Activated CD4-positive, alpha-beta memory T cell treated with anti-CD3 and anti-CD28 coated beads, Interleukin-2, amount 10 ng/mL, durations not matched to agents 7 days and 5 days (primary cell): Measurements from ENCODE around the gene KIRREL3. TPM values are rescaled to one million over a fixed set of nuclear protein-coding genes. Genes with fewer than 3 reads are reported as not detected.

Experiments
- CTCF ChIA-PET: fragments of 350-600 bp; sonication (Branson Sonifier 250); formaldehyde crosslinking; loops from one replicate; lab custom pipeline; 2021; ENCODE audit warnings: antibody characterized with exemption, inconsistent platforms; lab: Charles Lee
- POLR2A ChIA-PET: fragments of 350-600 bp; sonication (Branson Sonifier 250); formaldehyde crosslinking; loops from one replicate; lab custom pipeline; 2021; ENCODE audit warnings: antibody characterized with exemption; lab: Charles Lee
- DNase-seq: peaks from one replicate; pipeline ENCODE4 v3.0.0-alpha.2; 2020
- H3K27ac Mint-ChIP-seq: one replicate; pipeline ENCODE4 v1.8.0; 2021; ENCODE audit warnings: mild to moderate bottlenecking, mixed read lengths
- H3K27me3 Mint-ChIP-seq: one replicate; pipeline ENCODE4 v1.8.0; 2021; ENCODE audit warnings: mixed read lengths
- H3K36me3 Mint-ChIP-seq: one replicate; pipeline ENCODE4 v1.8.0; 2021; ENCODE audit warnings: low read depth, mixed read lengths
- H3K4me1 Mint-ChIP-seq: one replicate; pipeline ENCODE4 v1.8.0; 2021; ENCODE audit warnings: mixed read lengths
- H3K4me3 Mint-ChIP-seq: one replicate; pipeline ENCODE4 v1.8.0; 2021; ENCODE audit warnings: mild to moderate bottlenecking, mixed read lengths
- H3K9me3 Mint-ChIP-seq: one replicate; pipeline ENCODE4 v1.8.0; 2021; ENCODE audit warnings: mixed read lengths
- total RNA-seq, 2 experiments: library from RNA; stranded (reverse); gene quantifications; one replicate each; pipeline ENCODE4 v1.2.3, GENCODE V29; 2021

The KIRREL3 gene
- total RNA-seq, 2 experiments from 2014 or later = not detected

GRCh38 chr11:126640186-126640585 is 360.4 kb downstream of the KIRREL3 start:
- Mint-ChIP-seq H3K4me3 (no peak overlapping the region), H3K9me3 (no peaks in the 10 kb centered on the region), H3K27ac (no peak overlapping the region), H3K36me3 (no peaks in the 10 kb centered on the region), H3K4me1 (no peaks in the 10 kb centered on the region), H3K27me3 (peaks cover 9% of the 10 kb centered on the region)
- CTCF ChIA-PET = no interaction called here
- DNase-seq = no peak
- POLR2A ChIA-PET = no interaction called here

- ChIA-PET POLR2A (no interaction called here), CTCF (no interaction called here)
- no peaks in the 10 kb centered on the region for H3K4me1 Mint-ChIP-seq
- no peak overlapping the region for H3K4me3 Mint-ChIP-seq
- H3K36me3 Mint-ChIP-seq = no peaks in the 10 kb centered on the region
- no peak for DNase-seq
- no peak overlapping the region for H3K27ac Mint-ChIP-seq
- no peaks in the 10 kb centered on the region for H3K9me3 Mint-ChIP-seq
- peaks cover 9% of the 10 kb centered on the region for H3K27me3 Mint-ChIP-seq
Observed at GRCh38 chr11:126639692-126640091, 360.9 kb downstream of the KIRREL3 start.

- Mint-ChIP-seq H3K9me3 (no peaks in the 10 kb centered on the region), H3K4me1 (no peaks in the 10 kb centered on the region), H3K27ac (no peak overlapping the region), H3K4me3 (no peak overlapping the region), H3K27me3 (peaks cover 9% of the 10 kb centered on the region), H3K36me3 (no peaks in the 10 kb centered on the region)
- POLR2A ChIA-PET = no interaction called here
- no peak for DNase-seq
- CTCF ChIA-PET = no interaction called here
Observed at GRCh38 chr11:126638648-126639047, 361.9 kb downstream of the KIRREL3 start.

GRCh38 chr11:126637795-126638175 is 362.8 kb downstream of the KIRREL3 start:
- H3K27ac Mint-ChIP-seq = no peak overlapping the region
- ChIA-PET CTCF (no interaction called here), POLR2A (no interaction called here)
- no peaks in the 10 kb centered on the region for H3K9me3 Mint-ChIP-seq
- H3K36me3 Mint-ChIP-seq = no peaks in the 10 kb centered on the region
- no peak for DNase-seq
- no peak overlapping the region for H3K4me3 Mint-ChIP-seq
- peaks cover 9% of the 10 kb centered on the region for H3K27me3 Mint-ChIP-seq
- H3K4me1 Mint-ChIP-seq = no peaks in the 10 kb centered on the region

- ChIA-PET CTCF (no interaction called here), POLR2A (no interaction called here)
- H3K27ac Mint-ChIP-seq = no peak overlapping the region
- peaks cover 9% of the 10 kb centered on the region for H3K27me3 Mint-ChIP-seq
- no peaks in the 10 kb centered on the region for H3K4me1 Mint-ChIP-seq
- no peak for DNase-seq
- H3K4me3 Mint-ChIP-seq = no peak overlapping the region
- H3K9me3 Mint-ChIP-seq = no peaks in the 10 kb centered on the region
- no peaks in the 10 kb centered on the region for H3K36me3 Mint-ChIP-seq
Observed at GRCh38 chr11:126636911-126637794, 363.4 kb downstream of the KIRREL3 start.

GRCh38 chr11:126635511-126635910 is 365.1 kb downstream of the KIRREL3 start:
- Mint-ChIP-seq H3K4me1 (no peaks in the 10 kb centered on the region), H3K27me3 (peaks cover 9% of the 10 kb centered on the region), H3K27ac (no peak overlapping the region), H3K36me3 (no peaks in the 10 kb centered on the region), H3K4me3 (no peak overlapping the region), H3K9me3 (no peaks in the 10 kb centered on the region)
- ChIA-PET POLR2A (no interaction called here), CTCF (no interaction called here)
- no peak for DNase-seq

GRCh38 chr11:126634963-126635362 is 365.6 kb downstream of the KIRREL3 start:
- ChIA-PET POLR2A (no interaction called here), CTCF (no interaction called here)
- H3K27ac Mint-ChIP-seq = no peak overlapping the region
- DNase-seq = no peak
- peaks cover 9% of the 10 kb centered on the region for H3K27me3 Mint-ChIP-seq
- no peak overlapping the region for H3K4me3 Mint-ChIP-seq
- H3K36me3 Mint-ChIP-seq = no peaks in the 10 kb centered on the region
- no peaks in the 10 kb centered on the region for H3K4me1 Mint-ChIP-seq
- H3K9me3 Mint-ChIP-seq = no peaks in the 10 kb centered on the region

GRCh38 chr11:126633330-126633729 is 367.2 kb downstream of the KIRREL3 start:
- Mint-ChIP-seq H3K9me3 (no peaks in the 10 kb centered on the region), H3K4me3 (no peak overlapping the region), H3K4me1 (no peaks in the 10 kb centered on the region), H3K36me3 (no peaks in the 10 kb centered on the region), H3K27ac (no peak overlapping the region), H3K27me3 (peaks cover 2% of the 10 kb centered on the region)
- POLR2A ChIA-PET = no interaction called here
- CTCF ChIA-PET = no interaction called here
- DNase-seq = no peak

GRCh38 chr11:126630893-126631798 is 369.4 kb downstream of the KIRREL3 start:
- ChIA-PET CTCF (no interaction called here), POLR2A (no interaction called here)
- Mint-ChIP-seq H3K27me3 (no peaks in the 10 kb centered on the region), H3K27ac (no peak overlapping the region), H3K36me3 (no peaks in the 10 kb centered on the region), H3K9me3 (no peaks in the 10 kb centered on the region), H3K4me3 (no peak overlapping the region), H3K4me1 (no peaks in the 10 kb centered on the region)
- DNase-seq = no peak

GRCh38 chr11:126630488-126630887 is 370.1 kb downstream of the KIRREL3 start:
- Mint-ChIP-seq H3K9me3 (no peaks in the 10 kb centered on the region), H3K27ac (no peak overlapping the region), H3K27me3 (no peaks in the 10 kb centered on the region), H3K4me1 (no peaks in the 10 kb centered on the region), H3K4me3 (no peak overlapping the region), H3K36me3 (no peaks in the 10 kb centered on the region)
- CTCF ChIA-PET = no interaction called here
- DNase-seq = no peak
- POLR2A ChIA-PET = no interaction called here

GRCh38 chr11:126628790-126629621 is 371.6 kb downstream of the KIRREL3 start:
- no peaks in the 10 kb centered on the region for H3K27me3 Mint-ChIP-seq
- no peaks in the 10 kb centered on the region for H3K4me1 Mint-ChIP-seq
- POLR2A ChIA-PET = no interaction called here
- CTCF ChIA-PET = no interaction called here
- no peak for DNase-seq
- no peaks in the 10 kb centered on the region for H3K36me3 Mint-ChIP-seq
- H3K27ac Mint-ChIP-seq = no peak overlapping the region
- no peak overlapping the region for H3K4me3 Mint-ChIP-seq
- H3K9me3 Mint-ChIP-seq = no peaks in the 10 kb centered on the region

GRCh38 chr11:126628450-126628789 is 372.1 kb downstream of the KIRREL3 start:
- POLR2A ChIA-PET = no interaction called here

GRCh38 chr11:126627421-126627820 is 373.1 kb downstream of the KIRREL3 start:
- ChIA-PET CTCF (no interaction called here), POLR2A (no interaction called here)
- no peaks in the 10 kb centered on the region for H3K36me3 Mint-ChIP-seq
- H3K27ac Mint-ChIP-seq = no peak overlapping the region
- no peak overlapping the region for H3K4me3 Mint-ChIP-seq
- no peak for DNase-seq
- peaks cover 2% of the 10 kb centered on the region for H3K27me3 Mint-ChIP-seq
- no peaks in the 10 kb centered on the region for H3K4me1 Mint-ChIP-seq
- H3K9me3 Mint-ChIP-seq = no peaks in the 10 kb centered on the region

More at GRCh38 chr11:126628450-126628789, 372.1 kb downstream of the KIRREL3 start:
- no peaks in the 10 kb centered on the region for H3K36me3 Mint-ChIP-seq
- DNase-seq = no peak
- CTCF ChIA-PET = no interaction called here
- no peak overlapping the region for H3K4me3 Mint-ChIP-seq
- no peak overlapping the region for H3K27ac Mint-ChIP-seq
- no peaks in the 10 kb centered on the region for H3K4me1 Mint-ChIP-seq
- H3K27me3 Mint-ChIP-seq = peaks cover under 1% of the 10 kb centered on the region
- H3K9me3 Mint-ChIP-seq = no peaks in the 10 kb centered on the region
